SK-N-SH (cell line): ENCODE data around the gene CBLB. TPM values are rescaled to one million over a fixed set of nuclear protein-coding genes. Genes with fewer than 3 reads are reported as not detected.
"Not testable (repeated sequence)": the region's sequence is repeated elsewhere in the genome, so short reads cannot be mapped to it uniquely, and the experiment has no call there.

Experiments
- CTCF ChIA-PET: fragments of 300-600, 350-600 bp; formaldehyde crosslinking; extraction: SDS; loops from one replicate; lab custom pipeline; 2021; lab: Yijun Ruan, JAX
- POLR2A ChIA-PET: fragments of 350-600 bp; sonication (Branson Sonifier 250); formaldehyde crosslinking; extraction: SDS; loops from one replicate; lab custom pipeline; 2020; ENCODE audit warnings: antibody characterized with exemption, inconsistent platforms; lab: Yijun Ruan, JAX
- DNase-seq: peaks from one replicate; pipeline ENCODE4 v3.0.0; 2012
- H2AFZ ChIP-seq: fragments of 200-600 bp; sonication (generic); 2 replicates; pipeline ENCODE4 v1.8.1; 2016; ENCODE audit warnings: antibody characterized with exemption, mild to moderate bottlenecking, low read depth
- H3F3A ChIP-seq: fragments of 200-600 bp; sonication (generic); replicated peaks from 2 replicates; pipeline ENCODE3; 2016; ENCODE audit warnings: antibody characterized with exemption, mild to moderate bottlenecking; ENCODE audit not compliant: insufficient read depth
- H3K27ac ChIP-seq, 2 experiments: fragments of 200-500 bp in 1 of 2; fragments of 200-600 bp in 1 of 2; sonication (Bioruptor generic) in 1 of 2; sonication (generic), shearing (Covaris generic) in 1 of 2; 2 replicates each; pipeline versions ENCODE4 v1.5.1 to v1.6.1; 2014 to 2016; ENCODE audit warnings: low read depth in 2 of 2, inconsistent platforms in 1 of 2, low read length in 1 of 2, mild to moderate bottlenecking in 1 of 2, mixed read lengths in 1 of 2
- H3K27me3 ChIP-seq: fragments of 200-600 bp; sonication (generic), shearing (Covaris generic); 2 replicates; pipeline ENCODE4 v1.6.1; 2016; ENCODE audit warnings: mixed run types; ENCODE audit not compliant: insufficient read depth
- H3K36me3 ChIP-seq, 2 experiments: fragments of 200-500 bp in 1 of 2; fragments of 200-600 bp in 1 of 2; sonication (Bioruptor generic) in 1 of 2; sonication (generic) in 1 of 2; replicated peaks in 1 of 2; 2 replicates each; pipeline versions ENCODE3 to v1.5.1; 2014 to 2016; ENCODE audit warnings: low read length in 1 of 2, mild to moderate bottlenecking in 1 of 2; ENCODE audit not compliant: insufficient read depth in 2 of 2, control insufficient read depth in 1 of 2
- H3K4me1 ChIP-seq, 2 experiments: fragments of 200-500 bp in 1 of 2; fragments of 200-600 bp in 1 of 2; sonication (Bioruptor generic) in 1 of 2; sonication (generic), shearing (Covaris generic) in 1 of 2; 2 replicates each; pipeline versions ENCODE4 v1.5.1 to v1.6.1; 2014 to 2016; ENCODE audit warnings: low read depth in 1 of 2, low read length in 1 of 2, mixed run types in 1 of 2; ENCODE audit not compliant: insufficient read depth in 2 of 2, control insufficient read depth in 1 of 2
- H3K4me2 ChIP-seq: fragments of 200-600 bp; sonication (generic), shearing (Covaris generic); 2 replicates; pipeline ENCODE4 v1.6.1; 2017; ENCODE audit warnings: mixed run types
- H3K4me3 ChIP-seq, 2 experiments: fragments of 200-500 bp in 1 of 2; fragments of 200-600 bp in 1 of 2; sonication (Bioruptor generic) in 1 of 2; sonication (generic), shearing (Covaris generic) in 1 of 2; 2 replicates each; pipeline versions ENCODE4 v1.5.1 to v1.8.1; 2014 to 2016; ENCODE audit warnings: low read depth in 2 of 2, inconsistent platforms in 1 of 2, low read length in 1 of 2, mild to moderate bottlenecking in 1 of 2, mixed read lengths in 1 of 2, moderate library complexity in 1 of 2
- H3K79me2 ChIP-seq: fragments of 200-600 bp; sonication (generic); 2 replicates; pipeline ENCODE4 v1.8.1; 2017; ENCODE audit warnings: mild to moderate bottlenecking; ENCODE audit not compliant: insufficient read depth
- H3K9ac ChIP-seq: fragments of 200-600 bp; sonication (generic); 2 replicates; pipeline ENCODE4 v1.6.1; 2017; ENCODE audit warnings: mixed run types
- H3K9me2 ChIP-seq: fragments of 200-600 bp; sonication (generic); 2 replicates; pipeline ENCODE4 v1.6.1; 2017; ENCODE audit warnings: mixed run types
- H3K9me3 ChIP-seq: fragments of 200-600 bp; sonication (generic); 2 replicates; pipeline ENCODE4 v1.6.1; 2017; ENCODE audit warnings: mixed run types, mild to moderate bottlenecking, moderate library complexity
- H4K20me1 ChIP-seq: fragments of 200-600 bp; sonication (generic); 2 replicates; pipeline ENCODE4 v1.6.1; 2017; ENCODE audit warnings: mild to moderate bottlenecking, mixed run types; ENCODE audit not compliant: insufficient read depth
- CHD2 ChIP-seq: fragments of 150-350 bp; IDR thresholded peaks from 2 replicates; pipeline ENCODE4 v1.6.1; 2018; ENCODE audit warnings: low read length; ENCODE audit not compliant: partially characterized antibody
- ELF1 ChIP-seq: IDR thresholded peaks from 2 replicates; pipeline ENCODE4 v1.4.0; 2012
- EP300 ChIP-seq, 2 experiments: IDR thresholded peaks; 2 replicates each; pipeline versions ENCODE4 v1.4.0 to v1.6.1; 2012; ENCODE audit warnings: borderline replicate concordance in 1 of 2, low read depth in 1 of 2, low read length in 1 of 2
- FOSL2 ChIP-seq: IDR thresholded peaks from 2 replicates; pipeline ENCODE4 v1.4.0; 2012; ENCODE audit warnings: low read depth, mild to moderate bottlenecking, moderate library complexity, borderline replicate concordance
- FOXM1 ChIP-seq: IDR thresholded peaks from 2 replicates; pipeline ENCODE4 v1.4.0; 2012; ENCODE audit warnings: low read depth, mild to moderate bottlenecking
- JUND ChIP-seq: IDR thresholded peaks from 2 replicates; pipeline ENCODE4 v1.4.0; 2012
- MAX ChIP-seq: IDR thresholded peaks from 2 replicates; pipeline ENCODE4 v1.4.0; 2012; ENCODE audit warnings: low read depth
- NRF1 ChIP-seq: IDR thresholded peaks from 2 replicates; pipeline ENCODE4 v1.6.1; 2012; ENCODE audit warnings: low read depth, mild to moderate bottlenecking, low read length
- POLR2AphosphoS5 ChIP-seq: IDR thresholded peaks from 2 replicates; pipeline ENCODE4 v1.6.1; 2012; ENCODE audit warnings: low read depth, low read length
- RAD21 ChIP-seq: IDR thresholded peaks from 2 replicates; pipeline ENCODE4 v1.6.1; 2012; ENCODE audit warnings: mild to moderate bottlenecking, low read length
- RCOR1 ChIP-seq: fragments of 150-350 bp; IDR thresholded peaks from 2 replicates; pipeline ENCODE4 v1.6.1; 2017; ENCODE audit warnings: antibody characterized with exemption, low read length
- RXRA ChIP-seq: IDR thresholded peaks from 2 replicates; pipeline ENCODE4 v1.4.0; 2012; ENCODE audit warnings: low read depth, mild to moderate bottlenecking, borderline replicate concordance
- SMC3 ChIP-seq: IDR thresholded peaks from 2 replicates; pipeline ENCODE4 v1.6.1; 2012; ENCODE audit warnings: low read depth, low read length, improper control_type of control experiment
- TAF1 ChIP-seq: IDR thresholded peaks from 2 replicates; pipeline ENCODE4 v1.6.1; 2012; ENCODE audit warnings: low read depth, mild to moderate bottlenecking, low read length, moderate library complexity, borderline replicate concordance
- USF2 ChIP-seq: fragments of 150-350 bp; IDR thresholded peaks from 2 replicates; pipeline ENCODE4 v1.6.1; 2017; ENCODE audit warnings: antibody characterized with exemption, low read length, low read depth, borderline replicate concordance
- YY1 ChIP-seq: IDR thresholded peaks from 2 replicates; pipeline ENCODE4 v1.4.0; 2012; ENCODE audit warnings: low read depth, mild to moderate bottlenecking
- ZBTB33 ChIP-seq: IDR thresholded peaks from 2 replicates; pipeline ENCODE4 v1.4.0; 2012; ENCODE audit warnings: low read depth, borderline replicate concordance
- WGBS: methylation state at CpG from one replicate; pipeline ENCODE4 v1.1.6; 2017; ENCODE audit warnings: low lambda C conversion rate; 5-methylcytosine and 5-hydroxymethylcytosine counted together
- polyA plus RNA-seq, 3 experiments: library from polyadenylated mRNA; depleted of rRNA; stranded (reverse); fragments of >200 nt; gene quantifications; 2 replicates each; pipeline ENCODE4 v1.2.3, GENCODE V29; 2012
- TF ChIP-seq, protein P1 (sequence below): fragments of 150-350 bp; IDR thresholded peaks from 2 replicates; pipeline ENCODE4 v1.6.1; 2016; ENCODE audit warnings: mild to moderate bottlenecking, low read depth, low read length
- TF ChIP-seq, protein P2 (sequence below): fragments of 200-600 bp; sonication (generic); IDR thresholded peaks from 2 replicates; pipeline ENCODE4 v1.6.1; 2017; ENCODE audit warnings: antibody characterized with exemption, mild to moderate bottlenecking, moderate library complexity

The CBLB gene
- polyA plus RNA-seq, 1 of the 3 experiments (the other 2 are of a cell fraction): 4.4 TPM

GRCh38 chr3:105816833-105817232 lies 52.0 kb downstream of the CBLB start (continued):
- TF ChIP-seq ZBTB33: no peak
- no peak for TF ChIP-seq JUND

DNA sequence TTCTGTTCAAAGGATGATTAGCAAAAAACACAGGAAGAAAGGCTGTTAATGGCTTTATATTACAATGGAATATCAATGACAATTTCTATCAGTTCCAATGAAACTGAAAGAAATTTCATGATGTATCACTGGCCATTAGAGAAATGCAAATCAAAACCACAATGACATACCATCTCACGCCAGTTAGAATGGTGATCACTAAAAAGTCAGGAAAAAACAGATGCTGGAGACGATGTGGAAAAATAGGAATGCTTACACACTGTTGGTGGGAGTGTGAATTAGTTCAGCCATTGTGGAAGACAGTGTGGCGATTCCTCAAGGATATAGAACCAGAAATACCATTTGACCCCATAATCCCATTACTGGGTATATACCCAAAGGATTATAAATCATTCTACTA lies 53.5 kb downstream of the CBLB start:
- H4K20me1 ChIP-seq, H3K27me3 ChIP-seq, H3K9ac ChIP-seq, DNase-seq, H2AFZ ChIP-seq, H3F3A ChIP-seq, POLR2A ChIA-PET, H3K4me3 ChIP-seq, H3K36me3 ChIP-seq, H3K9me3 ChIP-seq, H3K4me1 ChIP-seq, H3K4me2 ChIP-seq, H3K27ac ChIP-seq, H3K9me2 ChIP-seq: not testable (repeated sequence)
- CTCF ChIA-PET: interaction anchor here (0.7 kb wide), 1 partner anchor 25 kb away, joined by 3 read pairs; no protein-coding TSS in a partner anchor
- peaks cover 29% of the 10 kb centered on the region for H3K79me2 ChIP-seq
- WGBS: 98% methylated on average over 3 of the region's 3 CpGs

DNA sequence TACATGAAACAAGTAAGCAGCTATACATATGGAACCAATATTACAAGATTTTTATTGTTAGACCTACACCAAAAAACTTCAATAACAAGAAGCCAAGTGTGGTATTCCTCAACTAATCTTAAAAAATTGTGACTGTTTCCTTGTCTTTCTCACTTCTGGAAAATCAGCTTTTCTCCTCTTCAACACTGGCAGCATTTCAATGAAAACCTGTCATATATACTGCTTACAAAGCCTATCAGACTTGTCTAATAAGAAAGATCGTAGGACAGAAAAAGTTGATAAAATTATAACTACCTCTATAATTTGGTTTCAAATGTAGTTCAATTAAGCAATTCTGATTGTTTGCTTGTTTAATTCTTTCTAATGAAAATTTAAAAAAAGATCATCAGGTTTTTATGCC lies 55.1 kb downstream of the CBLB start:
- no peak overlapping the region for H2AFZ ChIP-seq
- no peak overlapping the region for H3K9ac ChIP-seq
- peaks cover 23% of the 10 kb centered on the region for H3K79me2 ChIP-seq
- CTCF ChIA-PET: no interaction called here
- peaks cover 0 to 8% of the 10 kb centered on the region in 2 experiments; a peak in 2 of 4 replicates for H3K4me1 ChIP-seq
- H3K9me3 ChIP-seq: no peaks in the 10 kb centered on the region
- H3K9me2 ChIP-seq: no peaks in the 10 kb centered on the region
- POLR2A ChIA-PET: no interaction called here
- DNase-seq: no peak
- 98% methylated on average over 1 of the region's 1 CpG for WGBS
- H3K36me3 ChIP-seq: no peaks in the 10 kb centered on the region
- no peaks in the 10 kb centered on the region for H3K27me3 ChIP-seq
- H4K20me1 ChIP-seq: no peaks in the 10 kb centered on the region
- H3K4me2 ChIP-seq: no peak overlapping the region
- H3F3A ChIP-seq: peaks cover 6% of the 10 kb centered on the region
- no peak overlapping the region for H3K27ac ChIP-seq
- no peak overlapping the region for H3K4me3 ChIP-seq
- TF ChIP-seq POLR2AphosphoS5 (no peak), FOXM1 (no peak), ZBTB33 (no peak), RXRA (no peak), MAX (no peak), USF2 (no peak), YY1 (no peak), NRF1 (no peak), ELF1 (no peak), FOSL2 (no peak), EP300 (IDR thresholded peaks at IDR 0.05; ENCODE audit: borderline replicate concordance in 1 of 2, low read depth in 1 of 2, low read length in 1 of 2) (no peak), RCOR1 (no peak), SMC3 (no peak), CHD2 (no peak), TAF1 (no peak), JUND (no peak), RAD21 (no peak)
- TF ChIP-seq, protein P1, sequence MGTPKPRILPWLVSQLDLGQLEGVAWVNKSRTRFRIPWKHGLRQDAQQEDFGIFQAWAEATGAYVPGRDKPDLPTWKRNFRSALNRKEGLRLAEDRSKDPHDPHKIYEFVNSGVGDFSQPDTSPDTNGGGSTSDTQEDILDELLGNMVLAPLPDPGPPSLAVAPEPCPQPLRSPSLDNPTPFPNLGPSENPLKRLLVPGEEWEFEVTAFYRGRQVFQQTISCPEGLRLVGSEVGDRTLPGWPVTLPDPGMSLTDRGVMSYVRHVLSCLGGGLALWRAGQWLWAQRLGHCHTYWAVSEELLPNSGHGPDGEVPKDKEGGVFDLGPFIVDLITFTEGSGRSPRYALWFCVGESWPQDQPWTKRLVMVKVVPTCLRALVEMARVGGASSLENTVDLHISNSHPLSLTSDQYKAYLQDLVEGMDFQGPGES: no peak
- TF ChIP-seq, protein P2, sequence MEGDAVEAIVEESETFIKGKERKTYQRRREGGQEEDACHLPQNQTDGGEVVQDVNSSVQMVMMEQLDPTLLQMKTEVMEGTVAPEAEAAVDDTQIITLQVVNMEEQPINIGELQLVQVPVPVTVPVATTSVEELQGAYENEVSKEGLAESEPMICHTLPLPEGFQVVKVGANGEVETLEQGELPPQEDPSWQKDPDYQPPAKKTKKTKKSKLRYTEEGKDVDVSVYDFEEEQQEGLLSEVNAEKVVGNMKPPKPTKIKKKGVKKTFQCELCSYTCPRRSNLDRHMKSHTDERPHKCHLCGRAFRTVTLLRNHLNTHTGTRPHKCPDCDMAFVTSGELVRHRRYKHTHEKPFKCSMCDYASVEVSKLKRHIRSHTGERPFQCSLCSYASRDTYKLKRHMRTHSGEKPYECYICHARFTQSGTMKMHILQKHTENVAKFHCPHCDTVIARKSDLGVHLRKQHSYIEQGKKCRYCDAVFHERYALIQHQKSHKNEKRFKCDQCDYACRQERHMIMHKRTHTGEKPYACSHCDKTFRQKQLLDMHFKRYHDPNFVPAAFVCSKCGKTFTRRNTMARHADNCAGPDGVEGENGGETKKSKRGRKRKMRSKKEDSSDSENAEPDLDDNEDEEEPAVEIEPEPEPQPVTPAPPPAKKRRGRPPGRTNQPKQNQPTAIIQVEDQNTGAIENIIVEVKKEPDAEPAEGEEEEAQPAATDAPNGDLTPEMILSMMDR: no peak
